Measurements from ENCODE around the gene ABCA4.

- TF ChIP-seq CTCF (IDR thresholded peaks at IDR 0.05 in 4 of 5, conservative IDR thresholded peaks at IDR 0.05 in 1 of 5) = no peak
- TF ChIP-seq POLR2A (IDR thresholded peaks at IDR 0.05) = no peak
Observed at GRCh38 chr1:93965888-93966287, 155.1 kb downstream of the ABCA4 start.
